ENCODE measurements around the gene NOP9. TPM values are rescaled to one million over a fixed set of nuclear protein-coding genes. Genes with fewer than 3 reads are reported as not detected.

The NOP9 gene
- total and polyA plus RNA-seq, 8 donors = 6.2 to 13.9 (median 9.7) TPM

- Histone ChIP-seq H3K4me1 (no peaks in the 10 kb centered on the region), H3K27ac (no peak overlapping the region), H3K4me3 (no peak overlapping the region), H3K9me3 (no peaks in the 10 kb centered on the region), H3K36me3 (peaks cover 0 to 18% (median 0%) of the 10 kb centered on the region in 3 donors), H3K27me3 (no peaks in the 10 kb centered on the region)
- FAIRE-seq (no peak), DNase-seq (no peak), ATAC-seq (no peak)
- whole genome bisulfite sequencing, 2 donors = 64 to 77% methylated on average over 6 of the region's 6 CpGs
- intact Hi-C loops (cut with DNase I) = no loop called here
- no peak for TF ChIP-seq CTCF (IDR thresholded peaks at IDR 0.05)
Observed at GRCh38 chr14:24263848-24264247, 35.8 kb upstream of the NOP9 start.

GRCh38 chr14:24264298-24264697 is 35.4 kb upstream of the NOP9 start:
- H3K27ac ChIP-seq = no peak overlapping the region
- FAIRE-seq (no peak), ATAC-seq (peak in 1 of 4 donors; percentile 14), DNase-seq (peak in 1 of 6 donors; percentile 51)
- H3K4me1 ChIP-seq = no peaks in the 10 kb centered on the region
- no peaks in the 10 kb centered on the region for H3K9me3 ChIP-seq
- 76 to 79% methylated on average over 6 of the region's 6 CpGs for WGBS, 2 donors
- no peaks in the 10 kb centered on the region for H3K27me3 ChIP-seq
- H3K4me3 ChIP-seq = no peak overlapping the region
- peaks cover 0 to 18% (median 0%) of the 10 kb centered on the region in 3 donors for H3K36me3 ChIP-seq
- TF ChIP-seq CTCF (IDR thresholded peaks at IDR 0.05) = no peak
- intact Hi-C loops (cut with DNase I) = no loop called here

- peaks cover 0 to 18% (median 0%) of the 10 kb centered on the region in 3 donors for H3K36me3 ChIP-seq
- no peak for FAIRE-seq
- H3K27ac ChIP-seq = no peak overlapping the region
- no peaks in the 10 kb centered on the region for H3K27me3 ChIP-seq
- no peak for ATAC-seq
- no peaks in the 10 kb centered on the region for H3K4me1 ChIP-seq
- intact Hi-C loops (cut with DNase I) = no loop called here
- H3K9me3 ChIP-seq = no peaks in the 10 kb centered on the region
- DNase-seq = peak in 2 of 6 donors; percentile 17 to 56
- H3K4me3 ChIP-seq = no peak overlapping the region
- 90 to 91% methylated on average over 18 of the region's 18 CpGs for WGBS, 2 donors
- no peak for TF ChIP-seq CTCF (IDR thresholded peaks at IDR 0.05)
Observed at GRCh38 chr14:24266344-24267244, 33.1 kb upstream of the NOP9 start.

GRCh38 chr14:24267516-24267915 is 32.1 kb upstream of the NOP9 start:
- no peaks in the 10 kb centered on the region for H3K27me3 ChIP-seq
- H3K27ac ChIP-seq = no peak overlapping the region
- ATAC-seq (no peak), DNase-seq (peak in 2 of 6 donors; percentile 20 to 50), FAIRE-seq (no peak)
- no peaks in the 10 kb centered on the region for H3K9me3 ChIP-seq
- WGBS, 2 donors = 89 to 93% methylated on average over 9 of the region's 9 CpGs
- no peak overlapping the region for H3K4me3 ChIP-seq
- TF ChIP-seq CTCF (IDR thresholded peaks at IDR 0.05) = no peak
- peaks cover 0 to 8% (median 4%) of the 10 kb centered on the region in 3 donors for H3K4me1 ChIP-seq
- intact Hi-C loops (cut with DNase I) = no loop called here
- peaks cover 0 to 18% (median 0%) of the 10 kb centered on the region in 3 donors for H3K36me3 ChIP-seq

GRCh38 chr14:24268225-24268624 is 31.4 kb upstream of the NOP9 start:
- peak in 2 of 6 donors; percentile 14 to 44 for DNase-seq
- no peak for ATAC-seq
- intact Hi-C loops (cut with DNase I) = no loop called here
- H3K36me3 ChIP-seq = peaks cover 0 to 18% (median 0%) of the 10 kb centered on the region in 3 donors
- no peak for FAIRE-seq
- H3K4me3 ChIP-seq = no peak overlapping the region
- no peaks in the 10 kb centered on the region for H3K9me3 ChIP-seq
- no peak overlapping the region for H3K27ac ChIP-seq
- no peak for TF ChIP-seq CTCF (IDR thresholded peaks at IDR 0.05)
- H3K4me1 ChIP-seq = peaks cover 3 to 15% (median 11%) of the 10 kb centered on the region in 3 donors
- WGBS, 2 donors = 91 to 94% methylated on average over 9 of the region's 9 CpGs
- no peaks in the 10 kb centered on the region for H3K27me3 ChIP-seq
